HepG2 (cell line): ENCODE measurements around the gene PLGRKT. TPM values are rescaled to one million over a fixed set of nuclear protein-coding genes. Genes with fewer than 3 reads are reported as not detected.

Experiments
- HNRNPK ChIP-seq: fragments of 200-400 bp; formaldehyde crosslinking; IDR thresholded peaks from 2 replicates; pipeline ENCODE4 v1.6.1; 2018; ENCODE audit warnings: low read length, low read depth, moderate library complexity, mild to moderate bottlenecking; ENCODE audit not compliant: poor library complexity, severe bottlenecking
- JUNB ChIP-seq: sonication (generic); formaldehyde crosslinking; IDR thresholded peaks from 2 replicates; pipeline ENCODE4 v1.8.0; 2022; ENCODE audit warnings: missing genetic modification reagents, mild to moderate bottlenecking, borderline replicate concordance
- MBD4 ChIP-seq: IDR thresholded peaks from 2 replicates; pipeline ENCODE4 v1.6.1; 2012; ENCODE audit warnings: low read length, inconsistent platforms, borderline replicate concordance
- NCOA2 ChIP-seq: sonication (generic); formaldehyde crosslinking; IDR thresholded peaks from 2 replicates; pipeline ENCODE4 v1.8.0; 2022; ENCODE audit warnings: inconsistent platforms
- PHF20 ChIP-seq: sonication (generic); formaldehyde crosslinking; IDR thresholded peaks from 2 replicates; pipeline ENCODE4 v1.5.0; 2020; ENCODE audit warnings: mild to moderate bottlenecking, missing genetic modification reagents
- POLR2A ChIP-seq, 2 experiments: IDR thresholded peaks; 2 replicates each; pipeline ENCODE4 v1.6.1; 2011; ENCODE audit warnings: low read depth in 2 of 2, low read length in 2 of 2, mild to moderate bottlenecking in 1 of 2, moderate library complexity in 1 of 2; ENCODE audit not compliant: insufficient read depth in 1 of 2
- SIN3A ChIP-seq: IDR thresholded peaks from 2 replicates; pipeline ENCODE4 v1.6.1; 2011; ENCODE audit warnings: low read depth, mild to moderate bottlenecking, control low read depth, low read length, borderline replicate concordance
- SSRP1 ChIP-seq: IDR thresholded peaks from 2 replicates; pipeline ENCODE4 v1.6.1; 2016; ENCODE audit warnings: control low read depth
- ZNF713 ChIP-seq: sonication (generic); formaldehyde crosslinking; IDR thresholded peaks from 2 replicates; pipeline ENCODE4 v1.4.0; 2020; ENCODE audit warnings: mild to moderate bottlenecking, missing genetic modification reagents
- ZNF83 ChIP-seq: sonication (generic); formaldehyde crosslinking; IDR thresholded peaks from 2 replicates; pipeline ENCODE4 v1.4.0; 2020; ENCODE audit warnings: missing genetic modification reagents, mild to moderate bottlenecking, borderline replicate concordance
- polyA plus RNA-seq, 8 experiments: library from polyadenylated mRNA; depleted of rRNA in 3 of 8; stranded (reverse) in 7 of 8; unstranded in 1 of 8; fragments of >200 nt; fragmentation: Illumina TruSeq in 4 of 8; extraction: Trizol in 4 of 8; gene quantifications; 2 replicates each; pipeline versions ENCODE4 v1.2.1 to v1.2.3, GENCODE V29; 2011 to 2016; ENCODE audit warnings: low read depth in 4 of 8, missing spikeins in 1 of 8, mixed read lengths in 1 of 8; ENCODE audit not compliant: insufficient read depth in 1 of 8
- total RNA-seq, 5 experiments: library from RNA; depleted of rRNA; stranded (reverse); fragments of >200 nt; fragmentation: Illumina TruSeq; extraction: Trizol; gene quantifications; 2 replicates each; pipeline ENCODE4 v1.2.3, GENCODE V29; 2016; ENCODE audit warnings: low read depth in 1 of 5
- TF ChIP-seq, protein P1 (sequence below): IDR thresholded peaks from 2 replicates; pipeline ENCODE4 v1.6.1; 2016; ENCODE audit warnings: low read depth
- TF ChIP-seq, protein P2 (sequence below): IDR thresholded peaks from 2 replicates; pipeline ENCODE4 v1.6.1; 2016
- TF ChIP-seq, protein P3 (sequence below): sonication (generic); formaldehyde crosslinking; IDR thresholded peaks from 2 replicates; pipeline ENCODE4 v1.4.0; 2020; ENCODE audit warnings: missing genetic modification reagents, borderline replicate concordance
- TF ChIP-seq, protein P4 (sequence below): sonication (generic); formaldehyde crosslinking; IDR thresholded peaks from 2 replicates; pipeline ENCODE4 v1.9.0; 2022; ENCODE audit warnings: low read depth, missing genetic modification reagents
- TF ChIP-seq, protein P5 (sequence below): sonication (generic); formaldehyde crosslinking; IDR thresholded peaks from 2 replicates; pipeline ENCODE4 v1.4.0; 2020; ENCODE audit warnings: missing genetic modification reagents
- TF ChIP-seq, protein P6 (sequence below): sonication (generic); formaldehyde crosslinking; IDR thresholded peaks from 2 replicates; pipeline ENCODE4 v1.4.0; 2020; ENCODE audit warnings: missing genetic modification reagents
- TF ChIP-seq, protein P7 (sequence below): sonication (generic); formaldehyde crosslinking; IDR thresholded peaks from 2 replicates; pipeline ENCODE4 v1.4.0; 2020; ENCODE audit warnings: missing genetic modification reagents

PLGRKT gene
- total and polyA plus RNA-seq, 2 of the 13 experiments (the other 11 are each of a cell fraction or from before 2014, with no cell fraction given): 5.0 to 15.8 TPM

DNA sequence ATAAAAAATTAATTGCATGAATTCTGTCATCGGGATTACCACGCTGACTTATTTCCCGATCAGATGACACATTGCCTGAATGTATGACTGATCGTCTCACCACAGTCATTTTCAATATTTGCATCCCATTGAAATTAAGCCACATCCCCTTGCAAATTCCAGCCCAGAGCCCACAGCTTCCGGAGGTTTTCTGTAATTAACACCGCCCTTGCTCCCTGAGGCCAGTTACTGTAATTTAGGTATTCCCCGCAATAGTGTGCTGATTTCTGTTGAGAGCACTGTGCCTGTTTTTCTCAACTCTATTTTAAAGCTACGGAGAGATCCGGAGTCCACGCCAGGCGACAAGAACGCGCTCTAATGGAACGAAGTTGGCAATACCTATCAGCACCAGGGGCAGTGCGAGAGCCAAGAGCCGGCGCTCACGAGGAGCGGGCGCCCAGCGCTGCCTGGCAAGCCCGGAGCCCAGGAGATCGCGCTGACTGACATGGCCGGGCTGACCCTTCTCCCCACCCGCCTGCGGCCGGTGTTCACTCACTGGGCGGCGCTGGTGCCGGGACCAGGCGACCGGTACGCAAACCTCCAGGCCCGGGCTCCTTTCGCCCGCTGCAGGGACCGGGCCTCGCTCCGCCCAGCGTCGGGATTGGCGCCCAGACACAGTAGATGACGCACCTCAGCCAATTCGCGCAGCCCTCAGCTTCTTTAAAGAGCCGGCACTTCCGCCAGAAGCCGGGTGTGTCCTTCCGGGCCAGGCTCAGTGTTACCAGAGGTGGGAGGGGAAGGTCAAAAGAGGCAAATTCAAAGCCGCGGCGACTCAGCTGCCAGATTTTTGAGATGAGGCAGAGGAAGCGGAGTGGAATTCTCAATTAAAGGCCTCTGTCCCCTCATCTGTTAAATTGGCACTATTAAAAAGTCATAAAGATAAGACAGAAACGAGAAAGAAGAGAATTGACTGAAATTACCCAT, at the start of gene PLGRKT (continued):
- TF ChIP-seq, protein P1, sequence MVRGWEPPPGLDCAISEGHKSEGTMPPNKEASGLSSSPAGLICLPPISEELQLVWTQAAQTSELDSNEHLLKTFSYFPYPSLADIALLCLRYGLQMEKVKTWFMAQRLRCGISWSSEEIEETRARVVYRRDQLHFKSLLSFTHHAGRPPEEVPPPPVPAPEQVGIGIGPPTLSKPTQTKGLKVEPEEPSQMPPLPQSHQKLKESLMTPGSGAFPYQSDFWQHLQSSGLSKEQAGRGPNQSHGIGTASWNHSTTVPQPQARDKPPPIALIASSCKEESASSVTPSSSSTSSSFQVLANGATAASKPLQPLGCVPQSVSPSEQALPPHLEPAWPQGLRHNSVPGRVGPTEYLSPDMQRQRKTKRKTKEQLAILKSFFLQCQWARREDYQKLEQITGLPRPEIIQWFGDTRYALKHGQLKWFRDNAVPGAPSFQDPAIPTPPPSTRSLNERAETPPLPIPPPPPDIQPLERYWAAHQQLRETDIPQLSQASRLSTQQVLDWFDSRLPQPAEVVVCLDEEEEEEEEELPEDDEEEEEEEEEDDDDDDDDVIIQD (CRISPR knock-in tag): peak; percentile 83; the same call in 1 of the 2 replicates
- TF ChIP-seq SIN3A (peak; percentile 94; the same call in 1 of the 2 replicates), PHF20 (peak; percentile 90), ZNF713 (no peak), ZNF83 (CRISPR knock-in tag) (no peak), JUNB (CRISPR knock-in tag) (no peak), SSRP1 (CRISPR knock-in tag) (no peak), NCOA2 (CRISPR knock-in tag) (0 out of 2 replicates have a peak, but pooled peaks have one; percentile 21), MBD4 (no peak), POLR2A (IDR thresholded peaks at IDR 0.05; ENCODE audit: insufficient read depth in 1 of 2, low read depth in 2 of 2, low read length in 2 of 2) (peak; percentile 87 to 88), HNRNPK (no peak)
- TF ChIP-seq, protein P2, sequence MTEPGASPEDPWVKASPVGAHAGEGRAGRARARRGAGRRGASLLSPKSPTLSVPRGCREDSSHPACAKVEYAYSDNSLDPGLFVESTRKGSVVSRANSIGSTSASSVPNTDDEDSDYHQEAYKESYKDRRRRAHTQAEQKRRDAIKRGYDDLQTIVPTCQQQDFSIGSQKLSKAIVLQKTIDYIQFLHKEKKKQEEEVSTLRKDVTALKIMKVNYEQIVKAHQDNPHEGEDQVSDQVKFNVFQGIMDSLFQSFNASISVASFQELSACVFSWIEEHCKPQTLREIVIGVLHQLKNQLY (CRISPR knock-in tag): no peak
- TF ChIP-seq, protein P3, sequence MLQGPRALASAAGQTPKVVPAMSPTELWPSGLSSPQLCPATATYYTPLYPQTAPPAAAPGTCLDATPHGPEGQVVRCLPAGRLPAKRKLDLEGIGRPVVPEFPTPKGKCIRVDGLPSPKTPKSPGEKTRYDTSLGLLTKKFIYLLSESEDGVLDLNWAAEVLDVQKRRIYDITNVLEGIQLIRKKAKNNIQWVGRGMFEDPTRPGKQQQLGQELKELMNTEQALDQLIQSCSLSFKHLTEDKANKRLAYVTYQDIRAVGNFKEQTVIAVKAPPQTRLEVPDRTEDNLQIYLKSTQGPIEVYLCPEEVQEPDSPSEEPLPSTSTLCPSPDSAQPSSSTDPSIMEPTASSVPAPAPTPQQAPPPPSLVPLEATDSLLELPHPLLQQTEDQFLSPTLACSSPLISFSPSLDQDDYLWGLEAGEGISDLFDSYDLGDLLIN (CRISPR knock-in tag): peak; percentile 28; the same call in 1 of the 2 replicates
- TF ChIP-seq, protein P4, sequence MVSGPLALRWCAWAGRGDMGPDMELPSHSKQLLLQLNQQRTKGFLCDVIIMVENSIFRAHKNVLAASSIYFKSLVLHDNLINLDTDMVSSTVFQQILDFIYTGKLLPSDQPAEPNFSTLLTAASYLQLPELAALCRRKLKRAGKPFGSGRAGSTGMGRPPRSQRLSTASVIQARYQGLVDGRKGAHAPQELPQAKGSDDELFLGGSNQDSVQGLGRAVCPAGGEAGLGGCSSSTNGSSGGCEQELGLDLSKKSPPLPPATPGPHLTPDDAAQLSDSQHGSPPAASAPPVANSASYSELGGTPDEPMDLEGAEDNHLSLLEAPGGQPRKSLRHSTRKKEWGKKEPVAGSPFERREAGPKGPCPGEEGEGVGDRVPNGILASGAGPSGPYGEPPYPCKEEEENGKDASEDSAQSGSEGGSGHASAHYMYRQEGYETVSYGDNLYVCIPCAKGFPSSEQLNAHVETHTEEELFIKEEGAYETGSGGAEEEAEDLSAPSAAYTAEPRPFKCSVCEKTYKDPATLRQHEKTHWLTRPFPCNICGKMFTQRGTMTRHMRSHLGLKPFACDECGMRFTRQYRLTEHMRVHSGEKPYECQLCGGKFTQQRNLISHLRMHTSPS (CRISPR knock-in tag): no peak
- TF ChIP-seq, protein P5, sequence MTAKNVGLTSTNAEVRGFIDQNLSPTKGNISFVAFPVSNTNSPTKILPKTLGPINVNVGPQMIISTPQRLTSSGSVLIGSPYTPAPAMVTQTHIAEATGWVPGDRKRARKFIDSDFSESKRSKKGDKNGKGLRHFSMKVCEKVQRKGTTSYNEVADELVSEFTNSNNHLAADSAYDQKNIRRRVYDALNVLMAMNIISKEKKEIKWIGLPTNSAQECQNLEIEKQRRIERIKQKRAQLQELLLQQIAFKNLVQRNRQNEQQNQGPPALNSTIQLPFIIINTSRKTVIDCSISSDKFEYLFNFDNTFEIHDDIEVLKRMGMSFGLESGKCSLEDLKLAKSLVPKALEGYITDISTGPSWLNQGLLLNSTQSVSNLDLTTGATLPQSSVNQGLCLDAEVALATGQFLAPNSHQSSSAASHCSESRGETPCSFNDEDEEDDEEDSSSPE (CRISPR knock-in tag): peak; percentile 84
- TF ChIP-seq, protein P6, sequence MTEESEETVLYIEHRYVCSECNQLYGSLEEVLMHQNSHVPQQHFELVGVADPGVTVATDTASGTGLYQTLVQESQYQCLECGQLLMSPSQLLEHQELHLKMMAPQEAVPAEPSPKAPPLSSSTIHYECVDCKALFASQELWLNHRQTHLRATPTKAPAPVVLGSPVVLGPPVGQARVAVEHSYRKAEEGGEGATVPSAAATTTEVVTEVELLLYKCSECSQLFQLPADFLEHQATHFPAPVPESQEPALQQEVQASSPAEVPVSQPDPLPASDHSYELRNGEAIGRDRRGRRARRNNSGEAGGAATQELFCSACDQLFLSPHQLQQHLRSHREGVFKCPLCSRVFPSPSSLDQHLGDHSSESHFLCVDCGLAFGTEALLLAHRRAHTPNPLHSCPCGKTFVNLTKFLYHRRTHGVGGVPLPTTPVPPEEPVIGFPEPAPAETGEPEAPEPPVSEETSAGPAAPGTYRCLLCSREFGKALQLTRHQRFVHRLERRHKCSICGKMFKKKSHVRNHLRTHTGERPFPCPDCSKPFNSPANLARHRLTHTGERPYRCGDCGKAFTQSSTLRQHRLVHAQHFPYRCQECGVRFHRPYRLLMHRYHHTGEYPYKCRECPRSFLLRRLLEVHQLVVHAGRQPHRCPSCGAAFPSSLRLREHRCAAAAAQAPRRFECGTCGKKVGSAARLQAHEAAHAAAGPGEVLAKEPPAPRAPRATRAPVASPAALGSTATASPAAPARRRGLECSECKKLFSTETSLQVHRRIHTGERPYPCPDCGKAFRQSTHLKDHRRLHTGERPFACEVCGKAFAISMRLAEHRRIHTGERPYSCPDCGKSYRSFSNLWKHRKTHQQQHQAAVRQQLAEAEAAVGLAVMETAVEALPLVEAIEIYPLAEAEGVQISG: peak; percentile 89
- TF ChIP-seq, protein P7, sequence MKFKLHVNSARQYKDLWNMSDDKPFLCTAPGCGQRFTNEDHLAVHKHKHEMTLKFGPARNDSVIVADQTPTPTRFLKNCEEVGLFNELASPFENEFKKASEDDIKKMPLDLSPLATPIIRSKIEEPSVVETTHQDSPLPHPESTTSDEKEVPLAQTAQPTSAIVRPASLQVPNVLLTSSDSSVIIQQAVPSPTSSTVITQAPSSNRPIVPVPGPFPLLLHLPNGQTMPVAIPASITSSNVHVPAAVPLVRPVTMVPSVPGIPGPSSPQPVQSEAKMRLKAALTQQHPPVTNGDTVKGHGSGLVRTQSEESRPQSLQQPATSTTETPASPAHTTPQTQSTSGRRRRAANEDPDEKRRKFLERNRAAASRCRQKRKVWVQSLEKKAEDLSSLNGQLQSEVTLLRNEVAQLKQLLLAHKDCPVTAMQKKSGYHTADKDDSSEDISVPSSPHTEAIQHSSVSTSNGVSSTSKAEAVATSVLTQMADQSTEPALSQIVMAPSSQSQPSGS (CRISPR knock-in tag): no peak
